Activated CD8-positive, alpha-beta memory T cell treated with anti-CD3 and anti-CD28 coated beads for 4 hours (primary cell): Measurements from ENCODE around the gene COL26A1.

Experiments used
- DNase-seq, 2 donors: peaks; one replicate each; pipeline ENCODE4 v3.0.0-alpha.2; 2020; ENCODE audit warnings: low read depth in 2 of 2

The COL26A1 gene

GRCh38 chr7:101370836-101371235, 8.2 kb downstream of the COL26A1 start:
- DNase-seq, result no peak

GRCh38 chr7:101373812-101374614, 11.3 kb downstream of the COL26A1 start:
- DNase-seq, result no peak

GRCh38 chr7:101374990-101375389, 12.3 kb downstream of the COL26A1 start:
- DNase-seq, result no peak

GRCh38 chr7:101376601-101377000, 13.9 kb downstream of the COL26A1 start:
- DNase-seq, result no peak

GRCh38 chr7:101377189-101377736, 14.6 kb downstream of the COL26A1 start:
- no peak for DNase-seq

- DNase-seq, result no peak
These were observed 16.1 kb downstream of the COL26A1 start for GRCh38 chr7:101378751-101379174.

- DNase-seq, result no peak
These were observed 16.6 kb downstream of the COL26A1 start for GRCh38 chr7:101379302-101379701.

GRCh38 chr7:101381549-101382111, 19.0 kb downstream of the COL26A1 start:
- DNase-seq, result no peak

GRCh38 chr7:101382937-101383336, 20.3 kb downstream of the COL26A1 start:
- no peak for DNase-seq

GRCh38 chr7:101386177-101386557, 23.5 kb downstream of the COL26A1 start:
- DNase-seq, result no peak

- DNase-seq, result no peak
These were observed 24.0 kb downstream of the COL26A1 start for GRCh38 chr7:101386558-101387231.

- DNase-seq, result no peak
These were observed 28.2 kb downstream of the COL26A1 start for GRCh38 chr7:101390901-101391301.

GRCh38 chr7:101391991-101392390, 29.3 kb downstream of the COL26A1 start:
- DNase-seq, result no peak

GRCh38 chr7:101393865-101394264, 31.2 kb downstream of the COL26A1 start:
- no peak for DNase-seq

GRCh38 chr7:101395376-101395775, 32.7 kb downstream of the COL26A1 start:
- DNase-seq, result no peak

GRCh38 chr7:101397243-101397642, 34.6 kb downstream of the COL26A1 start:
- no peak for DNase-seq

- DNase-seq, result no peak
These were observed 35.2 kb downstream of the COL26A1 start for GRCh38 chr7:101397770-101398324.

- no peak for DNase-seq
These were observed 36.0 kb downstream of the COL26A1 start for GRCh38 chr7:101398396-101399289.

- no peak for DNase-seq
These were observed 37.1 kb downstream of the COL26A1 start for GRCh38 chr7:101399759-101400158.

- no peak for DNase-seq
These were observed 38.1 kb downstream of the COL26A1 start for GRCh38 chr7:101400751-101401150.

GRCh38 chr7:101401390-101402080, 38.9 kb downstream of the COL26A1 start:
- no peak for DNase-seq
